NT2/D1 (cell line): ENCODE measurements around the gene PKMYT1.

Source experiments
- DNase-seq: peaks from one replicate; pipeline ENCODE4 v3.0.0-alpha.2; 2011; ENCODE audit warnings: low read depth, low spot score
- H3K27me3 ChIP-seq: 2 replicates; pipeline ENCODE4 v1.6.0; 2011; ENCODE audit warnings: mild to moderate bottlenecking; ENCODE audit not compliant: insufficient read length, insufficient read depth
- H3K36me3 ChIP-seq: 2 replicates; pipeline ENCODE4 v1.6.1; 2011; ENCODE audit warnings: mild to moderate bottlenecking, low read length, mixed read lengths; ENCODE audit not compliant: insufficient read depth, insufficient read length
- H3K4me1 ChIP-seq: 2 replicates; pipeline ENCODE4 v1.5.1; 2011; ENCODE audit not compliant: insufficient read depth, insufficient read length
- H3K4me3 ChIP-seq: 2 replicates; pipeline ENCODE4 v1.5.1; 2011; ENCODE audit warnings: low read depth; ENCODE audit not compliant: insufficient read length
- H3K9ac ChIP-seq: 2 replicates; pipeline ENCODE4 v1.6.0; 2011; ENCODE audit warnings: low read depth; ENCODE audit not compliant: insufficient read length
- H3K9me3 ChIP-seq: 2 replicates; pipeline ENCODE4 v1.5.1; 2011; ENCODE audit warnings: mild to moderate bottlenecking, low read length; ENCODE audit not compliant: insufficient read depth
- SUZ12 ChIP-seq: IDR thresholded peaks from 2 replicates; pipeline ENCODE4 v1.6.1; 2011; ENCODE audit not compliant: insufficient read length, insufficient read depth; ENCODE audit errors: extremely low read depth
- YY1 ChIP-seq: IDR thresholded peaks from 2 replicates; pipeline ENCODE4 v1.6.1; 2011; ENCODE audit not compliant: insufficient read length, insufficient read depth
- ZNF274 ChIP-seq: IDR thresholded peaks from 2 replicates; pipeline ENCODE4 v1.6.1; 2011; ENCODE audit warnings: mild to moderate bottlenecking, low read depth, low read length

PKMYT1 gene

GRCh38 chr16:3015865-3016521, 35.7 kb upstream of the PKMYT1 start:
- peak overlapping the region; percentile 1 for H3K9ac ChIP-seq
- no peak overlapping the region for H3K4me3 ChIP-seq
- peaks cover 35% of the 10 kb centered on the region for H3K36me3 ChIP-seq
- H3K9me3 ChIP-seq, result no peaks in the 10 kb centered on the region
- no peak for TF ChIP-seq ZNF274
- peaks cover 22% of the 10 kb centered on the region for H3K4me1 ChIP-seq
- no peak for DNase-seq
- H3K27me3 ChIP-seq, result peaks cover 20% of the 10 kb centered on the region

GRCh38 chr16:3014971-3015370, 34.7 kb upstream of the PKMYT1 start:
- Histone ChIP-seq H3K4me1 (peaks cover 22% of the 10 kb centered on the region), H3K9me3 (no peaks in the 10 kb centered on the region), H3K4me3 (no peak overlapping the region), H3K9ac (peak overlapping the region; percentile 8), H3K36me3 (peaks cover 35% of the 10 kb centered on the region), H3K27me3 (peaks cover 20% of the 10 kb centered on the region)
- DNase-seq, result no peak
- no peak for TF ChIP-seq YY1
- no peak for TF ChIP-seq ZNF274
- TF ChIP-seq SUZ12, result no peak

- DNase-seq, result no peak
- H3K27me3 ChIP-seq, result peaks cover 20% of the 10 kb centered on the region
- no peak overlapping the region for H3K9ac ChIP-seq
- no peak overlapping the region for H3K4me3 ChIP-seq
- no peaks in the 10 kb centered on the region for H3K9me3 ChIP-seq
- peaks cover 35% of the 10 kb centered on the region for H3K36me3 ChIP-seq
- TF ChIP-seq ZNF274, result no peak
- no peak for TF ChIP-seq SUZ12
- TF ChIP-seq YY1, result no peak
- H3K4me1 ChIP-seq, result peaks cover 22% of the 10 kb centered on the region
Observed at GRCh38 chr16:3013998-3014690, 33.9 kb upstream of the PKMYT1 start.

DNA sequence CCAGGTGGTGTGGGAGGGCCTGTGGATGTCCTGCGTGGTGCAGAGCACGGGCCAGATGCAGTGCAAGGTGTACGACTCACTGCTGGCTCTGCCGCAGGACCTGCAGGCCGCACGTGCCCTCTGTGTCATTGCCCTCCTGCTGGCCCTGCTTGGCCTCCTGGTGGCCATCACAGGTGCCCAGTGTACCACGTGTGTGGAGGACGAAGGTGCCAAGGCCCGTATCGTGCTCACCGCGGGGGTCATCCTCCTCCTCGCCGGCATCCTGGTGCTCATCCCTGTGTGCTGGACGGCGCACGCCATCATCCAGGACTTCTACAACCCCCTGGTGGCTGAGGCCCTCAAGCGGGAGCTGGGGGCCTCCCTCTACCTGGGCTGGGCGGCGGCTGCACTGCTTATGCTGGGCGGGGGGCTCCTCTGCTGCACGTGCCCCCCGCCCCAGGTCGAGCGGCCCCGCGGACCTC, 33.3 kb upstream of the PKMYT1 start:
- Histone ChIP-seq H3K4me3 (no peak overlapping the region), H3K9ac (peak overlapping the region; percentile 54), H3K4me1 (peaks cover 24% of the 10 kb centered on the region), H3K27me3 (peaks cover 20% of the 10 kb centered on the region), H3K9me3 (no peaks in the 10 kb centered on the region), H3K36me3 (peaks cover 35% of the 10 kb centered on the region)
- TF ChIP-seq SUZ12 (no peak), ZNF274 (no peak), YY1 (no peak)
- DNase-seq, result no peak

DNA sequence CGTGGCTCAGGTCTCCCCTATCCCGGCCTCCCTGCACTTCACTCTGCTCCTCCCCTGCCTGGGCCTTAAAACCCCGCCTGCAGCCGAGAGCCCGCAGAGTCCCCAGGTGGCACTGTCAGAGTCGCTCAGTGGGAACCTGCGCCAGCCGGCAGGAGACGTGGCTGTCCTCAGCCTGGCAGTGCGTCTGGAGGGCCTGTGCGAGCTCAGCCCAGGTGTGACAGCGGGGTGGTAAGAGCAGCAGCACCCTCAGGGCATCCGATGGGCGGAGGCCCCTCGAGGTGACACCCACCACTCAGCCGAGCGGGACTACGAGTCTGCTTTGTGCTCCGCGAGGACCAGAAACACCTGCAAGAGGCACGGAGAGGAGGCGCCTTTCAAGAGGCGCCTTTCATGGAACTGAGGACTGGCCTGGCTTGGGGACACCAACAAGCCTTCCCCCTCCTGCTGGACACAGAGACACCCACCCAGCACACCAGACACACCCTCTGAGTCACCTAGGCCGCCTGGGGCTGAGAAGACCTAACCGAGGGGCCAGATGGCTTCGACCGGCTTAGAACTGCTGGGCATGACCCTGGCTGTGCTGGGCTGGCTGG, 32.7 kb upstream of the PKMYT1 start, which contains the start of gene CLDN9:
CLDN9 (plus strand) TSS at position 96 of the 593 bp plus-strand sequence; CDS start at position 536, 440 bp downstream.
- TF ChIP-seq YY1 (no peak), ZNF274 (no peak), SUZ12 (no peak)
- Histone ChIP-seq H3K4me1 (peaks cover 25% of the 10 kb centered on the region), H3K9me3 (no peaks in the 10 kb centered on the region), H3K4me3 (no peak within 1 kb of the TSS), H3K27me3 (peaks cover 20% of the 10 kb centered on the region), H3K9ac (peak within 1 kb of the TSS; percentile 54), H3K36me3 (peaks cover 35% of the 10 kb centered on the region)
- DNase-seq, result no peak

- H3K4me1 ChIP-seq, result peaks cover 32% of the 10 kb centered on the region
- no peak for DNase-seq
- TF ChIP-seq YY1 (no peak), ZNF274 (no peak), SUZ12 (no peak)
- no peak overlapping the region for H3K4me3 ChIP-seq
- H3K9ac ChIP-seq, result peak overlapping the region; percentile 24
- H3K27me3 ChIP-seq, result peaks cover 25% of the 10 kb centered on the region
- no peaks in the 10 kb centered on the region for H3K9me3 ChIP-seq
- peaks cover 35% of the 10 kb centered on the region for H3K36me3 ChIP-seq
Observed at GRCh38 chr16:3012246-3012645, 32.0 kb upstream of the PKMYT1 start.

DNA sequence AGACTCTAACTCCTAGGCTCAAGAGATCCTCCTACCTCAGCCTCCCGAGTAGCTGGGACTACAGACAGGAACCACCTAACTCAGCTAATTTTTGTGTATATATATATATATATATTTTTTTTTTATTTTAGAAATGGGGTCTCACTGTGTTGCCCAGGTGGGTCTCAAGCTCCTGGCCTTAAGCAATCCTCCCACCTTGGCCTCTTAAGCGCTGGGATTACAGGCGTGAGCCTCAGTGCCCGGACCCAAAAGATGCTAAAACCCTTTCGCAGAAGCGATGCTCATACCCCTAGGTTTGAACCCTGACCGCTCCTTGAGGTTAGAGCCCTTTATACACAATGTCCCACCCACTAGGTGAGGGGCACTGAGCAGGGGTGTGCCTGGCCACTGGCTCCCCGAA, 30.3 kb upstream of the PKMYT1 start:
- peaks cover 23% of the 10 kb centered on the region for H3K36me3 ChIP-seq
- no peak for DNase-seq
- peaks cover 33% of the 10 kb centered on the region for H3K27me3 ChIP-seq
- no peak overlapping the region for H3K4me3 ChIP-seq
- TF ChIP-seq YY1, result no peak
- TF ChIP-seq SUZ12, result no peak
- no peak for TF ChIP-seq ZNF274
- H3K9ac ChIP-seq, result peak overlapping the region; percentile 79
- H3K4me1 ChIP-seq, result peaks cover 44% of the 10 kb centered on the region
- no peaks in the 10 kb centered on the region for H3K9me3 ChIP-seq
